ENCODE data around the gene TNFRSF25.

The TNFRSF25 gene

GRCh38 chr1:6466023-6466422, at the start of gene TNFRSF25:
TNFRSF25 (minus strand) TSS chr1:6466173; CDS start chr1:6466107, 66 bp downstream.
- no peak for DNase-seq

GRCh38 chr1:6515771-6516170, 49.8 kb upstream of the TNFRSF25 start:
- DNase-seq = no peak

- no peak for DNase-seq
These were observed 47.4 kb upstream of the TNFRSF25 start for GRCh38 chr1:6513320-6513801.

- no peak for DNase-seq
These were observed 46.9 kb upstream of the TNFRSF25 start for GRCh38 chr1:6512908-6513280.

- no peak for DNase-seq
These were observed 46.4 kb upstream of the TNFRSF25 start for GRCh38 chr1:6512245-6512907.

GRCh38 chr1:6511561-6512244, 45.7 kb upstream of the TNFRSF25 start:
- DNase-seq = no peak

GRCh38 chr1:6511056-6511455, 45.1 kb upstream of the TNFRSF25 start:
- no peak for DNase-seq

- no peak for DNase-seq
These were observed 44.5 kb upstream of the TNFRSF25 start for GRCh38 chr1:6510493-6510892.

GRCh38 chr1:6509919-6510291, 43.9 kb upstream of the TNFRSF25 start:
- DNase-seq = no peak

GRCh38 chr1:6509220-6509918, 43.4 kb upstream of the TNFRSF25 start:
- no peak for DNase-seq

GRCh38 chr1:6508816-6509189, 42.8 kb upstream of the TNFRSF25 start:
- no peak for DNase-seq

GRCh38 chr1:6508154-6508815, 42.3 kb upstream of the TNFRSF25 start:
- DNase-seq = no peak

- no peak for DNase-seq
These were observed 41.5 kb upstream of the TNFRSF25 start for GRCh38 chr1:6507461-6507911.

- DNase-seq = no peak
These were observed 41.1 kb upstream of the TNFRSF25 start for GRCh38 chr1:6507037-6507428.

GRCh38 chr1:6506210-6507036, 40.5 kb upstream of the TNFRSF25 start:
- DNase-seq = no peak

- no peak for DNase-seq
These were observed 39.6 kb upstream of the TNFRSF25 start for GRCh38 chr1:6505367-6506209.

GRCh38 chr1:6504887-6505286, 38.9 kb upstream of the TNFRSF25 start:
- DNase-seq = no peak

- DNase-seq = no peak
These were observed 38.1 kb upstream of the TNFRSF25 start for GRCh38 chr1:6503884-6504602.

- no peak for DNase-seq
These were observed 36.3 kb upstream of the TNFRSF25 start for GRCh38 chr1:6502000-6502891.
